DMS 273 (cell line): Measurements from ENCODE around the gene FAM240B.
A peak's percentile ranks its signal among the peaks of the same experiment; 100 is the strongest.

Source experiments
- DNase-seq: peaks from one replicate; lab custom pipeline; 2025; ENCODE audit not compliant: unreplicated experiment; lab: John Stamatoyannopoulos, UW

The FAM240B gene

GRCh38 chr9:38700695-38701094, 19.2 kb downstream of the FAM240B start:
- DNase-seq: peak; percentile 11

- no peak for DNase-seq
Observed at GRCh38 chr9:38699337-38699736, 20.6 kb downstream of the FAM240B start.

GRCh38 chr9:38697776-38698300, 22.1 kb downstream of the FAM240B start:
- no peak for DNase-seq

- DNase-seq: no peak
Observed at GRCh38 chr9:38696999-38697398, 22.9 kb downstream of the FAM240B start.

GRCh38 chr9:38694676-38695075, 25.3 kb downstream of the FAM240B start:
- DNase-seq: no peak

GRCh38 chr9:38692707-38693106, 27.2 kb downstream of the FAM240B start:
- no peak for DNase-seq

GRCh38 chr9:38690574-38690973, 29.4 kb downstream of the FAM240B start:
- no peak for DNase-seq

- peak; percentile 83 for DNase-seq
Observed at GRCh38 chr9:38689678-38690077, 30.3 kb downstream of the FAM240B start.

GRCh38 chr9:38687992-38688391, 31.9 kb downstream of the FAM240B start:
- DNase-seq: no peak

GRCh38 chr9:38687389-38687842, 32.5 kb downstream of the FAM240B start:
- DNase-seq: peak; percentile 9

- no peak for DNase-seq
Observed at GRCh38 chr9:38686933-38687332, 33.0 kb downstream of the FAM240B start.

- DNase-seq: no peak
Observed at GRCh38 chr9:38685535-38685934, 34.4 kb downstream of the FAM240B start.

GRCh38 chr9:38683336-38683735, 36.6 kb downstream of the FAM240B start:
- DNase-seq: no peak

GRCh38 chr9:38682713-38683112, 37.2 kb downstream of the FAM240B start:
- no peak for DNase-seq

- DNase-seq: no peak
Observed at GRCh38 chr9:38681747-38682227, 38.1 kb downstream of the FAM240B start.

- DNase-seq: peak; percentile 95
Observed at GRCh38 chr9:38680837-38681445, 39.0 kb downstream of the FAM240B start.

GRCh38 chr9:38677660-38678303, 42.2 kb downstream of the FAM240B start:
- no peak for DNase-seq

- no peak for DNase-seq
Observed at GRCh38 chr9:38675831-38676230, 44.1 kb downstream of the FAM240B start.

- DNase-seq: no peak
Observed at GRCh38 chr9:38675211-38675610, 44.7 kb downstream of the FAM240B start.

- no peak for DNase-seq
Observed at GRCh38 chr9:38673399-38674193, 46.3 kb downstream of the FAM240B start.

GRCh38 chr9:38671748-38672147, 48.2 kb downstream of the FAM240B start:
- no peak for DNase-seq

GRCh38 chr9:38671372-38671731, 48.6 kb downstream of the FAM240B start:
- no peak for DNase-seq
